HG02981 (cell line): ENCODE measurements around the gene EME2.

Experiments
- ATAC-seq: cut with Tn5 transposase; IDR thresholded peaks from one replicate; pipeline ENCODE4 v1.9.1; 2021; ENCODE audit warnings: mild to moderate bottlenecking, moderate library complexity; ENCODE audit not compliant: unreplicated experiment

The EME2 gene

GRCh38 chr16:1745181-1745899, 27.3 kb upstream of the EME2 start:
- ATAC-seq, result no peak

- ATAC-seq, result no peak
Observed at GRCh38 chr16:1745900-1746692, 26.5 kb upstream of the EME2 start.

- ATAC-seq, result no peak
Observed at GRCh38 chr16:1746693-1747195, 25.9 kb upstream of the EME2 start.

GRCh38 chr16:1747934-1748333, 24.7 kb upstream of the EME2 start:
- ATAC-seq, result no peak

GRCh38 chr16:1749152-1750117, 23.2 kb upstream of the EME2 start:
- no peak for ATAC-seq

DNA sequence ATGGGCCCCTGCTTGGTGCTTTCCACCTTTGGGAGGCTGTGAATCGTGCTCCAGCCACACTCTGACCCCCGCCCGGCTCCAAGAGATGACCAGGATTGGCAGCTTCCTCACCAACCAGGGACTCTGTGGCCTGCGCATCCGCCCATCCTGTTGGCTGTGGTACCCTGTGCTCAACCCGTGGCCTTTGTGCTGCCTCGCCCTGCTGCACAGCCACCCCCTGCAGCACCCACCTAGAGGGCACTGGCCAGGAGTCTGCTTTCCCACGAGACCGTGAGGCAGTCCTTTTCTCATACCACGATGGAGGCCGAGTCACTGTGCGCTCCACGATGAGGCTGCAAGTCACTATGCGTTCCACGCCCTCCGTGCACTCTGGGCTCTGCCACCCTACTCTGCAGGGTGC, 20.7 kb upstream of the EME2 start:
- no peak for ATAC-seq

GRCh38 chr16:1752853-1753252, 19.8 kb upstream of the EME2 start:
- ATAC-seq, result no peak

DNA sequence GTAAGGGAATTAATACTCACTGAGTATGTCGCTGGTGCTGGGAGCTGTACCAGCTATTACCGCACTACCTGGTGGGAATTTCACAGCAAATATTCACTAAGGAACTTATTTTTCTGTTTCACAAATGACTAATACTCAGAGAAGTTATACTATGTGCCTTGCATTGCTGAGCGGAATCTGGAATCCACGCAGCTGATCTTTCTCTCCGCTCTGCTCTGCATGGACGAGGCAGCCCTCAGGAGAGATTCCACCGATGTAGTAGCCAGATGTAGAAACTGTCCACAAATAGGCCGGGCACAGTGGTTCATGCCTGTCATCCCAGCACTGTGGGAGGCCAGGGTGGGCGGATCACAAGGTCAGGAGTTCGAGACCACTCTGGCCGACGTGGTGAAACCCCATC, 18.4 kb upstream of the EME2 start:
- ATAC-seq, result no peak

DNA sequence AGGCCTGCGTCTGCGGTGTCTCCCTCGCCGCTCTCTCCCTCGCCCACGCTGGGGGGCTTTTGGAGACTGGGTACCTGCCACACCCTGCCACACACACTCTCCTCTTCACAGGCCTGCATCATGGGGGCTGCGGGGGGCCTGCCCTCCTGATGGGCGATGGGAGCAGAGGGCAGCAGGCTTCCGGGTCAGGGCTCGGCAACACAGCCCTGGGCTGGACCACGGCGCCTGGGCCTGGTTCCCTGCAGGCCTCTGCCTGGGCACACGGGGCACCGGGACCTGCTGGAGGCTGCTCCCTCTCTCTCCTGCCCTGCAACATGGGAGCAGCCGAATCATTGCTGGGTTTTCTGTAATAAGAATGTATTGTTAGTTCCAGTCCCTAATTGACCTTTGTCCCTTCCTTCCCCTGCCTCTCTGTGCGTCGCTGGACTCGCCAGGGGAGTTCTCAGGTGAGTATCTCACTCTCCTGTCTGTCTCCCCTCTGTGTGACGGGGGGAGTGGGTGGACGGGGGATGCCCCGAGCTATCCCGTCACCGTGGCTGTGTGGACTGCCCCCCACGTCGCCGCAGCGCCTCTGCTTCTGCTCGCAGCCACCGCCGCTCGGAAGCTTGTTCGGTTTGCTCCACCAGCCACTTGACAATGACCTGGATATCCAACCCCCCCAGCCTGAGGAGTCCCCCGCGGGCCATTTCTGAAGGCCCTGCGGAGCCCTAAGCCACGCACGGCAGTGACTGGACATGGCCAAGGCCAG, 14.7 kb upstream of the EME2 start:
- ATAC-seq, result no peak

DNA sequence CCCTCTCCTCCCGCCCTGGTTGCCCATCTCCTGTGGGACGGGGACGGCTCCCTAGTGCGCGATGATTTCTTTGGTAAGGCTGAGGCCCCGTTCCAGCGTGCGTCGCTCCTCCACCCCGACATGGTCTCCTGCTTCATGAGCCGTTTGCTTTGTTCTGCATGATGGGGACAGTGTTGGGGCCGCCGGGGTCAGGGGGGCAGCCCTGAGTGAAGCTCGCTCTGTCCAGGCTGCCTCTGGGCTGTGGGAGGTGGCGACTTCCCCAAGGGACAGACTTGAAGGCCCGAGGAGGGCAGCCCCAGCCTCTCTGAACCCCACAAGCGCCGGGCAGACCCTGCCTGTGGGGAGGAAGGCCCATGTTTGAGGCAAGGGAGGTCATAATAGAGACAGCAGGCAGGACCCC, 13.7 kb upstream of the EME2 start:
- no peak for ATAC-seq

- ATAC-seq, result no peak
Observed at GRCh38 chr16:1759511-1759910, 13.1 kb upstream of the EME2 start.

DNA sequence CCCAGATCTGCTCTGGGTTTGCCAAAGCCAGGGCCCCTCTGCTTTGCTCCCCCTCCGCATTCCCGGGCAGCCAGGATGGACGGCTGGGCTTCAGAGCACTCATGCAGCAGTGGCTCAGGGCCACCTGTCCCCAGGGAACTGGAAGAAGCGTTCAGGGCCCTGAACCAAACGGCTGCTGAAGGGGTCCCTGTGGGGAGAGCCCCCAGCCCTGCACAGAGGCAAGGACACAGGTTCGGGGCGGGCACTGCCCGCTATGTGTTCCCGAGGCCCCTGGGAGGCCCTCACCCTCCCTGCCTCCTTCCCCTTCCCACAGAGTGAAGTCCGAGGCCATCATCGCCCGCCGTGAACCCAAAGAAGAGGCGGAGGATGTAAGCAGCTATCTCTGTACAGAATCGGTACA, 11.7 kb upstream of the EME2 start:
- ATAC-seq, result no peak

GRCh38 chr16:1761751-1762150, 10.9 kb upstream of the EME2 start:
- no peak for ATAC-seq

- ATAC-seq, result no peak
Observed at GRCh38 chr16:1762196-1762878, 10.3 kb upstream of the EME2 start.

DNA sequence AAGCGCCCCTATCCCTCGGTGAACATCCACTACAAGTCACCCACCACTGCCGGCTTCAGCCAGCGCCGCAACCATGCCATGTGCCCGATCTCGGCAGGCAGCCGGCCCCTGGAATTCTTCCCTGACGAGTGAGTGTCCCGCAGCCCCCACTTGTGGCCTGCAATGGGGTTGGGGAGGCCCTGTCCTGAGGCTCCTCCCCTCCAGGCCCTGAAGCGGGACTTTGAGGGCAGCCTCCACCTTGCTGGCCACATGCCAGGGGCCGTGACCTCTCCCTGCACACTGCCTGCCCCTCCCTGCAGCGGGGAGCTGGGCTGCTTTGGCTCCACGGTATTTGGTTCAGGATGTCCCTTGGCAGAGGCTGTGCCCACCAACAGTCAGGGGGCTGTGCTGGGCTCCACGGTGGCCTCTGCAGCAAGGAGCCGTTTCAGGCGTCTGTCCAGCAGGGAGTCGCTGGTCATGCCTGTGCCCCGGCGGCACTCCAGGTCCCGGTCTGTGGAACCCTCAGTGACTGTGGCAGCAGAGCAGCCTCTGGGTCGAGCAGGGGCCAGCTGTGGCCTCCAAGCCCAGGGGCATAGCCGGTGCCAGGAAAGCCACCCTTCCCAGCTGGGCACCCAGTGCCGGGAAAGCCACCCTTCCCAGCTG, 9.6 kb upstream of the EME2 start:
- ATAC-seq, result no peak

GRCh38 chr16:1763521-1764511, 8.8 kb upstream of the EME2 start:
- ATAC-seq, result no peak

- no peak for ATAC-seq
Observed at GRCh38 chr16:1764971-1765370, 7.6 kb upstream of the EME2 start.

GRCh38 chr16:1765826-1766225, 6.8 kb upstream of the EME2 start:
- ATAC-seq, result no peak
